Activated T-helper 2 cell treated with anti-CD3 and anti-CD28 coated beads, Interferon-gamma antibody, Interleukin-2, Interleukin-4, amounts not matched to agents 10 μg/mL and 5 μg/mL and 100 μg/mL, durations not matched to agents 14 hours and 24 hours and 36 hours (primary cell): Measurements from ENCODE around the gene GSK3A. TPM values are rescaled to one million over a fixed set of nuclear protein-coding genes. Genes with fewer than 3 reads are reported as not detected.

ENCODE experiments used
- DNase-seq: peaks from one replicate; pipeline ENCODE4 v3.0.0; 2021; ENCODE audit warnings: low spot score
- H3K27ac Mint-ChIP-seq: one replicate; pipeline ENCODE4 v1.8.0; 2021; ENCODE audit warnings: mixed read lengths
- H3K27me3 Mint-ChIP-seq: one replicate; pipeline ENCODE4 v1.8.0; 2021; ENCODE audit warnings: low read depth, mixed read lengths
- H3K36me3 Mint-ChIP-seq: one replicate; pipeline ENCODE4 v1.8.0; 2021; ENCODE audit warnings: low read depth, mixed read lengths
- H3K4me1 Mint-ChIP-seq: one replicate; pipeline ENCODE4 v1.8.0; 2021; ENCODE audit warnings: low read depth, mixed read lengths
- H3K4me3 Mint-ChIP-seq: one replicate; pipeline ENCODE4 v1.8.0; 2021; ENCODE audit warnings: low read depth, mild to moderate bottlenecking, moderate library complexity, mixed read lengths
- H3K9me3 Mint-ChIP-seq: one replicate; pipeline ENCODE4 v1.8.0; 2021; ENCODE audit warnings: mixed read lengths
- intact Hi-C: fragments of 100-400 bp; cut with micrococcal nuclease; formaldehyde crosslinking; loops from one replicate; pipeline ENCODE4 v1.15.1; 2023
- total RNA-seq: library from RNA; stranded (reverse); gene quantifications from 2 replicates; pipeline ENCODE4 v1.2.3, GENCODE V29; 2022

The GSK3A gene
- total RNA-seq, 1 donor from 2014 or later, result 52.4 TPM

DNA sequence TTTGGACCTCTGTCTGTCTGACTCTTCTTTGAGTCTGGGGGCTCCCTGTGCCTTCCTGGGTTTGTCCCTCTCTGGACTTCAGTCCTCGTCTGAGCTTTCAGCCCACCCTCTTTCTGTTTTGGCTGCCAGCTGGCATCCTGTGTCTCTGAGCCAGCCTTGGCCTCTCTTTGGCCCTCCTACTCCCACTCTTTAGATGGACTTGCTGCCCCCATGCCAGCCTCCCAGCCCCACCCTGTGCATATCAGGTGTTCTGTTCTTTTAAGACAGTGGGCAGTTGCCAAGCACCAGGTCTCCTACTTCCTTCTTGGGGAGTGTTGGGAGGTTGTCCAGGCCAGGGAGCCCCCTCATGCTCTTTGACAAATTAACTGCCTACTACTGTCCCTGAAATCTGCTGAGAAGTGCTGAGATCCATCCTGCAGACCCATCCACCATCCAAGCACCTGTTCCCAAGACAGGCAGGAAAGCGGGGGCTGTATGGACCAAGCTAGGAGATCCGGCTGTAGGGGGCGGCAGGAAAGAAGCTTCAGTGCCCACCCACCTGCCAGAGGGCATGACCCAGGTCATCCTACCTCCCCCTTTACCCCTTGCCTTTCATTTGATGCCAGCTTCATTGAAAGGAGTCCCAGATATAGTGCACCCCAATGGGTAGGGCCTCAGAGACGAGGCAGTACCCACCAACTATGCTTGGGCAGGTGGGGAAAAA, 36.2 kb upstream of the GSK3A start:
- DNase-seq, result no peak
- Mint-ChIP-seq H3K36me3 (peaks cover 33% of the 10 kb centered on the region), H3K4me1 (peaks cover 42% of the 10 kb centered on the region), H3K9me3 (no peaks in the 10 kb centered on the region), H3K4me3 (peak overlapping the region; percentile 91), H3K27ac (peak overlapping the region; percentile 93), H3K27me3 (no peaks in the 10 kb centered on the region)
- intact Hi-C loops, result loop anchor here (1.0 kb wide), 1 partner anchor 8 kb away; no protein-coding TSS in a partner anchor

GRCh38 chr19:42277821-42278451, 35.5 kb upstream of the GSK3A start:
- DNase-seq, result no peak
- Mint-ChIP-seq H3K4me1 (peaks cover 42% of the 10 kb centered on the region), H3K27ac (peak overlapping the region; percentile 36), H3K4me3 (no peak overlapping the region), H3K9me3 (no peaks in the 10 kb centered on the region), H3K36me3 (peaks cover 38% of the 10 kb centered on the region), H3K27me3 (no peaks in the 10 kb centered on the region)
- intact Hi-C loops, result no loop called here

DNA sequence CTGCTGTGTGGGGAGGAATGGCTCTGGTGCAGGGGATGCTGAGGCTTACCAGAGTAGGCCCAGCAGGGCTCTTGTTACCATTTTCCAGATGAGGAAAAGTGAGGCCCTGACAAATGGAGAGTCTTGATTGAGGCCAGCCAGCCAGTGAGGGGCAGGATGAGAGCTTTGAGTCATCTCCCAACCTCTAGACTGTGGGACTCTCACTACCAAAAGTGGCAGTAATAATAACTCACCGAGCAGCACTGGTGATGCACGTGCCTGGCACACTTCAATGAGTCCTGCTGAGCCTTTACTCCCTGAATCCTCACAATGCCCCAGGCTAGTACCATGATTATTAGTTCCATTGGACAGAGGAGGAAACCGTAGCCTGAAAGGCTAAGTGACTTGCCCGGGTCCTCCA, 34.4 kb upstream of the GSK3A start:
- intact Hi-C loops, result no loop called here
- H3K36me3 Mint-ChIP-seq, result peaks cover 38% of the 10 kb centered on the region
- DNase-seq, result no peak
- H3K9me3 Mint-ChIP-seq, result no peaks in the 10 kb centered on the region
- peak overlapping the region; percentile 46 for H3K27ac Mint-ChIP-seq
- H3K4me3 Mint-ChIP-seq, result no peak overlapping the region
- no peaks in the 10 kb centered on the region for H3K27me3 Mint-ChIP-seq
- H3K4me1 Mint-ChIP-seq, result peaks cover 34% of the 10 kb centered on the region

- Mint-ChIP-seq H3K4me1 (peaks cover 34% of the 10 kb centered on the region), H3K27me3 (no peaks in the 10 kb centered on the region), H3K9me3 (no peaks in the 10 kb centered on the region), H3K27ac (peak overlapping the region; percentile 74), H3K4me3 (peak overlapping the region; percentile 0), H3K36me3 (peaks cover 43% of the 10 kb centered on the region)
- intact Hi-C loops, result no loop called here
- DNase-seq, result no peak
Observed at GRCh38 chr19:42276284-42276683, 33.9 kb upstream of the GSK3A start.

GRCh38 chr19:42275517-42275916, 33.1 kb upstream of the GSK3A start:
- Mint-ChIP-seq H3K9me3 (no peaks in the 10 kb centered on the region), H3K4me3 (no peak overlapping the region), H3K27me3 (no peaks in the 10 kb centered on the region), H3K4me1 (peaks cover 37% of the 10 kb centered on the region), H3K27ac (peak overlapping the region; percentile 74), H3K36me3 (peaks cover 48% of the 10 kb centered on the region)
- intact Hi-C loops, result no loop called here
- DNase-seq, result no peak

DNA sequence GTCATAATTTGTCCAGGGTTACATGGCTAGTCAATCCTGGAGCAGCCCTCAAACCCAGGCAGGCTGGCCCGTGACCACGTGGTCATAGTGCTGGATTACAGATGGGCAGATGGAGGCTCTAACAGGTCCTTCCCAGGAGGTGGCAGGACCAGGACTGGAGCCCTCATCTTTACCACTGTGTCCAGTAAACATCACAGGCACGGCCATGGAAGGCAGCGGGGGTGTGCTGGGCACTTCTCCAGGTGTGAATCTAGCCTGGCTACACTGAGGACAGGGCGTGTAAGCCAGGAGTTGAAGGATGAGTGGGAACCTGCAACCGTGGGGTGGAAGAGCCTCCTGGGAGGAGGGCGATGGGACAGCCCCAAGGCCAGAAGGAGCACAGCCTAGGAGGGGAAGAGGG, 32.7 kb upstream of the GSK3A start:
- intact Hi-C loops, result no loop called here
- Mint-ChIP-seq H3K4me1 (peaks cover 41% of the 10 kb centered on the region), H3K4me3 (no peak overlapping the region), H3K9me3 (no peaks in the 10 kb centered on the region), H3K27ac (peak overlapping the region; percentile 67), H3K36me3 (peaks cover 51% of the 10 kb centered on the region), H3K27me3 (no peaks in the 10 kb centered on the region)
- no peak for DNase-seq

- Mint-ChIP-seq H3K4me3 (no peak overlapping the region), H3K9me3 (no peaks in the 10 kb centered on the region), H3K36me3 (peaks cover 48% of the 10 kb centered on the region), H3K4me1 (peaks cover 40% of the 10 kb centered on the region), H3K27ac (no peak overlapping the region), H3K27me3 (no peaks in the 10 kb centered on the region)
- intact Hi-C loops, result no loop called here
- no peak for DNase-seq
Observed at GRCh38 chr19:42274065-42274682, 31.8 kb upstream of the GSK3A start.

GRCh38 chr19:42273407-42274064, 31.1 kb upstream of the GSK3A start:
- H3K4me3 Mint-ChIP-seq, result no peak overlapping the region
- H3K4me1 Mint-ChIP-seq, result peaks cover 35% of the 10 kb centered on the region
- no peaks in the 10 kb centered on the region for H3K27me3 Mint-ChIP-seq
- no peaks in the 10 kb centered on the region for H3K9me3 Mint-ChIP-seq
- DNase-seq, result no peak
- intact Hi-C loops, result no loop called here
- H3K27ac Mint-ChIP-seq, result no peak overlapping the region
- peaks cover 46% of the 10 kb centered on the region for H3K36me3 Mint-ChIP-seq

DNA sequence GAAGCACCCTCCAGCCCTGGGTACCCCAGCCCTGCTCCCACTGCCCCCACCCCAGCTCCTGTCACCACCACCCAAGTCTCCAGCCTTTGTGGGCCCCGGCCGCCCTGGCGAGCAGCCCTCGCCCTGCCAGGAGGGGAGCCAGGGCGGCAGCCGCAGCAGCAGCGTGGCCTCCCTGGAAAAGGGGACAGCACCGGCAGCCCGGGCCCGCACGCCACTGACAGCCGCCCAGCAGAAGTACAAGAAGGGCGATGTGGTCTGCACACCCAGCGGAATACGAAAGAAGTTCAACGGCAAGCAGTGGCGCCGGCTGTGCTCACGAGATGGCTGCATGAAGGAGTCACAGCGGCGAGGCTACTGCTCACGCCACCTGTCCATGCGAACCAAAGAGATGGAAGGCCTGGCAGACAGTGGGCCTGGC, 30.6 kb upstream of the GSK3A start:
- Mint-ChIP-seq H3K4me3 (no peak overlapping the region), H3K4me1 (peaks cover 35% of the 10 kb centered on the region), H3K9me3 (no peaks in the 10 kb centered on the region), H3K27ac (no peak overlapping the region), H3K27me3 (no peaks in the 10 kb centered on the region), H3K36me3 (peaks cover 43% of the 10 kb centered on the region)
- intact Hi-C loops, result no loop called here
- DNase-seq, result no peak

GRCh38 chr19:42272535-42272897, 30.1 kb upstream of the GSK3A start:
- H3K4me3 Mint-ChIP-seq, result no peak overlapping the region
- H3K4me1 Mint-ChIP-seq, result peaks cover 40% of the 10 kb centered on the region

DNA sequence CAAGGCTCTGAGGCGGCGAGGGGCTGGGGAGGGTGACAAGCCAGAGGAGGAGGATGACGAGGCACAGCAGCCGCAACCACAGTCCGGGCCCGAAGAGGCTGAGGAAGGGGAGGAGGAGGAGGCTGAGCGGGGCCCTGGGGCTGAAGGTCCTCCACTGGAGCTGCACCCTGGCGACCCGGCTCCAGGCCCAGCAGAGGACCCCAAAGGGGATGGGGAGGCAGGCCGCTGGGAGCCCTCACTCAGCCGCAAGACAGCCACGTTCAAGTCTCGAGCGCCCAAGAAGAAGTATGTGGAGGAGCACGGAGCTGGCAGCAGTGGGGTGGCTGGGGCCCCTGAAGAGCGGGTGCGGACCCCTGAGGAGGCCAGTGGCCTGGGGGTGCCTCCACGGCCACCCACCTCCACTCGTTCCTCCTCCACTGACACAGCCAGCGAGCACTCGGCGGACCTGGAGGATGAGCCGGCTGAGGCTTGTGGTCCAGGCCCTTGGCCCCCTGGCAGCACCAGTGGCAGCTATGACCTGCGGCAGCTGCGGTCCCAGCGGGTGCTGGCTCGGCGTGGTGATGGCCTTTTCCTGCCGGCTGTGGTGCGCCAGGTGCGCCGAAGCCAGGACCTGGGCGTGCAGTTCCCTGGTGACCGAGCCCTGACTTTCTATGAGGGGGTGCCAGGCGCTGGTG, 29.6 kb upstream of the GSK3A start:
- Mint-ChIP-seq H3K4me1 (peaks cover 42% of the 10 kb centered on the region), H3K9me3 (no peaks in the 10 kb centered on the region), H3K36me3 (peaks cover 43% of the 10 kb centered on the region), H3K27me3 (no peaks in the 10 kb centered on the region), H3K4me3 (no peak overlapping the region), H3K27ac (peak overlapping the region; percentile 99)
- intact Hi-C loops, result no loop called here
- DNase-seq, result no peak

More at GRCh38 chr19:42272535-42272897, 30.1 kb upstream of the GSK3A start:
- no peak for DNase-seq
- H3K9me3 Mint-ChIP-seq, result no peaks in the 10 kb centered on the region
- no peaks in the 10 kb centered on the region for H3K27me3 Mint-ChIP-seq
- intact Hi-C loops, result no loop called here
- H3K36me3 Mint-ChIP-seq, result peaks cover 43% of the 10 kb centered on the region
- H3K27ac Mint-ChIP-seq, result no peak overlapping the region

- Mint-ChIP-seq H3K9me3 (no peaks in the 10 kb centered on the region), H3K4me3 (peak overlapping the region; percentile 60), H3K36me3 (peaks cover 38% of the 10 kb centered on the region), H3K27ac (peak overlapping the region; percentile 99), H3K4me1 (peaks cover 33% of the 10 kb centered on the region), H3K27me3 (no peaks in the 10 kb centered on the region)
- DNase-seq, result no peak
- intact Hi-C loops, result no loop called here
Observed at GRCh38 chr19:42271045-42271419, 28.6 kb upstream of the GSK3A start.
